HUES6 (cell line): ENCODE data around the gene TLCD5.

Experiments used
- H3K27ac ChIP-seq: 2 replicates; pipeline ENCODE4 v1.7.0; 2013; ENCODE audit warnings: low read depth, mild to moderate bottlenecking, low read length, inconsistent platforms
- H3K27me3 ChIP-seq: 2 replicates; pipeline ENCODE4 v1.6.1; 2013; ENCODE audit warnings: low read length; ENCODE audit not compliant: control insufficient read depth, insufficient read depth
- H3K36me3 ChIP-seq: 2 replicates; pipeline ENCODE4 v1.6.1; 2013; ENCODE audit warnings: low read length; ENCODE audit not compliant: control insufficient read depth, insufficient read depth
- H3K4me1 ChIP-seq: 2 replicates; pipeline ENCODE4 v1.6.1; 2013; ENCODE audit warnings: low read length; ENCODE audit not compliant: control insufficient read depth, insufficient read depth
- H3K4me3 ChIP-seq: 2 replicates; pipeline ENCODE4 v1.5.1; 2013; ENCODE audit warnings: low read depth, low read length
- H3K9ac ChIP-seq: one replicate; pipeline ENCODE4 v1.6.1; 2013; ENCODE audit warnings: mild to moderate bottlenecking, low read length
- H3K9me3 ChIP-seq: 2 replicates; pipeline ENCODE4 v1.6.1; 2013; ENCODE audit warnings: low read depth, low read length; ENCODE audit not compliant: control insufficient read depth, insufficient read depth

Gene TLCD5

GRCh38 chr11:120337355-120338106, 12.4 kb downstream of the TLCD5 start:
- Histone ChIP-seq H3K36me3 (no peaks in the 10 kb centered on the region), H3K9ac (peak overlapping the region; percentile 71), H3K27me3 (no peaks in the 10 kb centered on the region), H3K9me3 (no peaks in the 10 kb centered on the region), H3K4me3 (peak overlapping the region; percentile 79), H3K4me1 (peaks cover 19% of the 10 kb centered on the region), H3K27ac (no peak overlapping the region)

DNA sequence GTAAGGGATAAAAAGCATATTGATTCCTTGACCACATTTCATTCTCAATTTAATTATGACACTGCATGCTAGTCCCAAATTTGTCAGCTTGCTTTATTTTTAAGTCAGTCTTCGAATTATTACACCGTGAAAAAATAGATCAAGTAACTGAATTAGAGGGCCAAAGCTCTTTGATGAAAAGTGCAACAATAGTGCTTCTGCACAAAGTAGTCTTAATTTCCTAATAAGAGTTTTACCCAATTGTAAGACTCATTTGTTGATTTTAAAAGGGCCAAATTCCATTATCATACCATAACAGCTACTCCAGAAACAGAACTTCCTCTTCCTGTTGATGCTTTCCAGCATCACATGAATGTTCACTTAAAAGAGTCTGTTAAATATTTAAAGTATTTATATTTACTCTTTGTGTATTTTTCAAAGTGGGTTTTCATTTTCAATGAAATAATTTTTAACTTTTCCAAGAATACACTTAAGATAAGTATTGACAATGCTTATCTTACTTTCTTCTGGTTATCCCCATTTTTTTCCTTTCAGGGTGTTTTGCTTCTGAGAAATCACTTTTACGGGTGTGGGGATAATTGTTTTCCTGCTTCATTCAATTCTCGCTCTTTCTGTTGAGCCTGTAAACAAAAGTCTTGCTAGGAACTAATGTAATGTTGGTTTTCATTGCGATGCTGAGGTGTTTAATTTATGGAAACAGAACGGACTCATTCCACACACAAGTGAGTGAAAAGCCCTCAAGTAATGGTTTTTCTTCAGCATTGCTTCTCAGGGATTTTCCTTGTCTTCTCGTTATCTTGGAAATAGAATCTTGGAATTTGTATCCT, 13.2 kb downstream of the TLCD5 start:
- H3K4me3 ChIP-seq, result peak overlapping the region; percentile 79
- H3K36me3 ChIP-seq, result no peaks in the 10 kb centered on the region
- H3K9me3 ChIP-seq, result no peaks in the 10 kb centered on the region
- H3K27ac ChIP-seq, result no peak overlapping the region
- H3K4me1 ChIP-seq, result peaks cover 21% of the 10 kb centered on the region
- H3K9ac ChIP-seq, result peak overlapping the region; percentile 25
- H3K27me3 ChIP-seq, result no peaks in the 10 kb centered on the region

DNA sequence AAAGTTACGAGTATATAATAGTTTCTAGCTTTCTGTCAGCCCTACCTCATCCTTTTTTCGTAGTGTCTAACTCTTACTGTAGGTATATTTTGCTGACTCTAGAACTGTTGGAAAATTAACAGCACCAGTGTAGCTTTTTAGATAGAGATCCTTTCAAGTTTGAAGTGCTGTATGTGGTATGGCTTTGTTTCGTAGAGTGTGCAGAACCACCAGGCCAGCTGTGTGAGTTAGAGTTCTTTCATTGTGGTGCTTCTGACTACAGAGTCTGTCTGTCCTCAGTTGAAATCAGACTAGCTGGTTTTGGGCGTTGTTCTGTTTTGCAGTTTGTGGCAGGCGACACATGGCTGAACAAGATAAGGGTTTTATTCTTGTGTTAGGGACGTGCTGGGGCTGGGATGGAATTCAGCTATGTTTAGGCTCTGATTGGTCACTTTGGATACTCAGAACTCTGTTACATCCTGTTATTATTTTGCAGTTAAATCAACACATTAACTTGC, 14.3 kb downstream of the TLCD5 start:
- Histone ChIP-seq H3K27ac (no peak overlapping the region), H3K27me3 (no peaks in the 10 kb centered on the region), H3K9me3 (no peaks in the 10 kb centered on the region), H3K9ac (peak overlapping the region; percentile 1), H3K36me3 (no peaks in the 10 kb centered on the region), H3K4me1 (peaks cover 25% of the 10 kb centered on the region), H3K4me3 (peak overlapping the region; percentile 43)

- no peak overlapping the region for H3K4me3 ChIP-seq
Observed at GRCh38 chr11:120340529-120340928, 15.4 kb downstream of the TLCD5 start.

GRCh38 chr11:120342226-120342625, 17.1 kb downstream of the TLCD5 start:
- no peaks in the 10 kb centered on the region for H3K27me3 ChIP-seq
- no peak overlapping the region for H3K4me3 ChIP-seq
- no peak overlapping the region for H3K9ac ChIP-seq
- H3K36me3 ChIP-seq, result no peaks in the 10 kb centered on the region
- H3K27ac ChIP-seq, result no peak overlapping the region
- peaks cover 25% of the 10 kb centered on the region for H3K4me1 ChIP-seq
- no peaks in the 10 kb centered on the region for H3K9me3 ChIP-seq

More at GRCh38 chr11:120340529-120340928, 15.4 kb downstream of the TLCD5 start:
- Histone ChIP-seq H3K9me3 (no peaks in the 10 kb centered on the region), H3K4me1 (peaks cover 25% of the 10 kb centered on the region), H3K27me3 (no peaks in the 10 kb centered on the region), H3K27ac (no peak overlapping the region), H3K9ac (no peak overlapping the region), H3K36me3 (no peaks in the 10 kb centered on the region)

GRCh38 chr11:120342678-120343077, 17.6 kb downstream of the TLCD5 start:
- H3K4me1 ChIP-seq, result peaks cover 25% of the 10 kb centered on the region
- H3K36me3 ChIP-seq, result no peaks in the 10 kb centered on the region
- no peak overlapping the region for H3K27ac ChIP-seq
- no peaks in the 10 kb centered on the region for H3K9me3 ChIP-seq
- H3K4me3 ChIP-seq, result no peak overlapping the region
- H3K27me3 ChIP-seq, result no peaks in the 10 kb centered on the region
- no peak overlapping the region for H3K9ac ChIP-seq

GRCh38 chr11:120343429-120343828, 18.3 kb downstream of the TLCD5 start:
- Histone ChIP-seq H3K27me3 (no peaks in the 10 kb centered on the region), H3K9me3 (no peaks in the 10 kb centered on the region)

GRCh38 chr11:120344302-120345004, 19.4 kb downstream of the TLCD5 start:
- H3K36me3 ChIP-seq, result no peaks in the 10 kb centered on the region
- H3K27me3 ChIP-seq, result no peaks in the 10 kb centered on the region
- no peaks in the 10 kb centered on the region for H3K9me3 ChIP-seq
- H3K9ac ChIP-seq, result no peak overlapping the region
- H3K27ac ChIP-seq, result no peak overlapping the region
- peaks cover 13% of the 10 kb centered on the region for H3K4me1 ChIP-seq
- H3K4me3 ChIP-seq, result no peak overlapping the region

More at GRCh38 chr11:120343429-120343828, 18.3 kb downstream of the TLCD5 start:
- Histone ChIP-seq H3K4me1 (peaks cover 21% of the 10 kb centered on the region), H3K36me3 (no peaks in the 10 kb centered on the region), H3K9ac (no peak overlapping the region), H3K4me3 (no peak overlapping the region), H3K27ac (no peak overlapping the region)

DNA sequence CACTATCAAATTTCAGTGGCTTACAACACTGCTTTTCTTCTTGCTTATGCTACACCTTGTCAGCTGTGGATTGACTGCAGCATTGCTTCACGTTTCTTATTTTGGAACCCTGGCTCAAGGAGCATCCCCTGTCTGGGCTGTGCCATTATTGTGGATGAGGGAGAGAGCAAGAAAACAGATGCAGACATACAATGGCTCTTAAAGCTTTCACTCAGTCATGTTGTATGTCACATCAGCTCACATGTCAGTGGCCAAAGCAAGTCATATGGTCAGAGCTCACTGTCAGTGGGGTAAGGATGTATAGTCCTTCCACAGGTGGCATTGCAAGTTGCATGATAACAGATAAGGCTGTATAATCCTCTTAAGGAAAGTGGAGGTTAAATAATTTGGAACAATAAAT, 21.1 kb downstream of the TLCD5 start:
- no peaks in the 10 kb centered on the region for H3K36me3 ChIP-seq
- H3K27me3 ChIP-seq, result no peaks in the 10 kb centered on the region
- H3K9me3 ChIP-seq, result no peaks in the 10 kb centered on the region
- no peak overlapping the region for H3K27ac ChIP-seq
- H3K4me1 ChIP-seq, result peaks cover 6% of the 10 kb centered on the region
- no peak overlapping the region for H3K9ac ChIP-seq
- no peak overlapping the region for H3K4me3 ChIP-seq

DNA sequence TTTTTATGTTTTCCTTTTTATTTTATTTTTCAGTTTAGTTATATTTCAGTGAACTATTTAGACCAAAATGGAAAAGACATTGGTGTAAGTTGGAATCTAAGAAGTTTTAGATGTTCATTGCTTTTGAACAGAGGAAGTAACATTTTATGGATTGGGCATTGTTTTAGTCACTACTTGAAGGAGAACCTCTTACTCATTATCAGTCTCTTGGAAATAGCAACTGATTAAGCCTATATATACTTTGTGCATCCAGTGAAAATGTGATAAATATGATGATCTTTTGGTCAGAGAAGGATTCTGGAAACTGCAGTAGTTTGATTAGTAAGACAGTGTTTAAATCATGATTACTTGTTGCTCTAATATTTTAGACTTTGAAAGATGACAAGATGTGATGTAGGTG, 25.5 kb downstream of the TLCD5 start:
- Histone ChIP-seq H3K27ac (no peak overlapping the region), H3K4me1 (peaks cover 11% of the 10 kb centered on the region; the same call in 1 of the 2 replicates), H3K27me3 (no peaks in the 10 kb centered on the region), H3K9me3 (no peaks in the 10 kb centered on the region), H3K9ac (no peak overlapping the region), H3K36me3 (no peaks in the 10 kb centered on the region), H3K4me3 (no peak overlapping the region)
